ENCODE results near the gene KRT86.
"Not testable (repeated sequence)": the region's sequence is repeated elsewhere in the genome, so short reads cannot be mapped to it uniquely, and the experiment has no call there.

The KRT86 gene

DNA sequence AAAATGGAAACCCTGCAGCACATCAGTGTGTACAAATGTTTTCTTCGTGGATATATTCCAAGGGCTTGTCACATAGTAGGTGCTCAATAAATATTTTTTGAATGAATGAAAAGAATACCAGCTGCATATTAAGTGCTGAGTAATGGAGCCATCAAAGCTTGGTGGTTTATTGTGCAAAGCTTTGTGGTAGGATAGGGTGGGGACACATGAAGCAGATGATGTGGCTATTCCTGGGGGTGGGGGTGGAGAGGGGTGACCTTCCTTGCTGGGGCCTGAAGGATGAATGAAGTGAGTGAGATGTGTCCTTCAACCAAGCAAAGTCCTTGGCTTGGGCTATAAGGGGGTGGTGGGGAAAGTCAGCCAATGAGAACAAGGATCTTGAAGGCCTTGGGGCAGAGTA is 21.2 kb downstream of the KRT86 start:
- no peak for DNase-seq

DNA sequence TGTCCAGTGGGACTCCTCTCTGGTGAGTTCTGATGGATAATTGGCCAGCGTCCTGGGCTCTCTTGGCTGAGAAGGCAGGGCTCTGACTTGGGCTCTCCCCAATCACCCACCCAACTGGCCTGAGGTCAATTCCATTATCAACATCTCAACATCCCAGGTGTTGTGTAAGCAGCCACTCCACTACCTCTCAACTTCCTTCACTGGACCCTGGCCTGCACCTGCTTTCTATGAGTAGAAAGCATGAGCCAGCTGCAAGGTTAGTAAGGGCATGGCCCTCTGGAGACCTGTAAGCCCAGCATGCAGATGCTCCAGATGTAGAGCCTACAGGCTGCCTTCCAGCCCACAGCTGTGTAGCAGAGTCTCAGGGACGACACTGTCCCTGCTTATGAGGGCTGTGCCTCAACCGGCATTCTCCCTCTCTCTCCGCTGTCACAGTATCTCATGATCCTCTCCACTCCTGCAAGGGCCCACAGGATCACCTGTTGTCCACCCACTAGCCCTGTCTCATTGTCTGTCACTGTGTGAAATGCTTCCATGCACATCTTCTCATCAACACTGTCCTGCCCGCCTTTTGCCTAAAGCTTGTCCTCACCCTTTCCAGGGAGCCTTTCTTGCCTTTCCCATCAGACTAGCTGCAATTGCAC is 22.2 kb downstream of the KRT86 start:
- DNase-seq = no peak

DNA sequence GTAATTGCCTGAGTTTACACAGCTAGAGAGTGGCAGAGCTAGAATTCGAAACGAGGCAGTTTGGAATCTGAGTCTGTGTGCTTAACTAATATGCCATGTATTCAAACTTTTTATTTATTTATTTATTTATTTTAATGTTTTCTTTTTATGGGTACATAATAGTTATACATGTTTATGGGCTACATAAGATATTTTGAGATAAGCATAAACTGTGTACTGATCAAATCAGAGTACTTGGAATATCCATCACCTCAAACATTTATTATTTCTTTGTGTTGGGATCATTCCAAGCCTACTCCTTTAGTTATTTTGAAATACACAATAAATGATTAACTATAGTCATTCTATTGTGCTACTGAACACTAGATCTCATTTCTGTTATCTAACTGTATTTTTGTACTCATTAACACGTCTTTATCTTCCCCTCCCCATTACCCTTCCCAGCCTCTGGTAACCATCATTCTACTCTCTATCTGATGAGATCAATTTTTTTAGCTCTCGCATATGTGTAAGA is 24.3 kb downstream of the KRT86 start:
- no peak for DNase-seq

DNA sequence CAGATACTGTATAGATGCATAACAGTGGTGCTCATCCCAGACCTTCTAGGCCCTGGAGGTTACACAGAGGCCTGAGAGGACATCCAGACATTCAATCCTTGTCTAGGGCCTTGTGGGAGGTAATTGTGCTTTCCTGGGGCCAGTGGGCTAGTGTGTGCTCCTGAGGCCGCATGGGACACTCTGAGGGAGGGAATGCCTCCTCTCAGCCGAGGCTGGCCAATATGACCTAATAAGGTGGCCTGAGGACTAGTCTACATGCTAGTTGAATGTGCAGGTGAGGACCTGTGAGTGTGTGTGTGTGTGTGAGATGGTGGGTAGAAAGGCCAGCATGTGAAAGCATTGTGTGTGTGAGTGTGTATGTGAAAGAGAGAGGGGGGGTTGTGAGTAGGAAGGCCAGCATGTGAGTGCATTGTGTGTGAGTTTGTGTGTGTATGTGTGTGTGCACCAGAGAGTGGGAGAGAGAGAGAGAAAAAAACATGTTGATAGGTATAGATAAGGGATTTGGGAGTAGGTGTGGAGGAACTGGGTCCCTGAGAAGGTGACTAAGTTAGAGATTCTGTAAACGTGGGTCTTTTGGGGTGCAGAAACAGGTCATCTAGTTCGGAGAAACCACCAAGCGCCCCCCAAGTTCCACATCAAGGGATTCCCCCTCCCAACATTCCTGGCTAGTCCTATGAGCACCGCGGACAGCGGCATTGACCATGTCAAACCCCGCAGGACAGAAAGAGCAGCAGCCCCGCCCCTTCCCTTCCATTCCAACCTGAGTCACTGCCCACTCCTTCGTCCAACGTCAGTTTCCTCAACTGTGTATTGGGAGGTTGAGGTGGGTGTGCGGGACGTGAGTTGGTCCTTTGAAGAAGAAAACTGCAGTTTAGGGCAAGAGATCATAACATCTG is 26.6 kb downstream of the KRT86 start:
- DNase-seq = no peak

DNA sequence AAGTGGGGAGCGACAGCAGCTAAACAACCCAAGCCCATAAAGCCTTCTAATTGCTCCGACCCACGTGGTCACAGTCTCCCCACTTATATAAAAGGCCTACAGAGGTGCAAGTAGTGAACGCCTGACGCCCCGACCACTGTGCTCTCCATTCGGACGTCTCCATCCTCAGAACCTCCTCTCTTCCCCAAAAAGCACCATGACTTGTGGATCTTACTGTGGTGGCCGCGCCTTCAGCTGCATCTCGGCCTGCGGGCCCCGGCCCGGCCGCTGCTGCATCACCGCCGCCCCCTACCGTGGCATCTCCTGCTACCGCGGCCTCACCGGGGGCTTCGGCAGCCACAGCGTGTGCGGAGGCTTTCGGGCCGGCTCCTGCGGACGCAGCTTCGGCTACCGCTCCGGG is 27.3 kb downstream of the KRT86 start:
- DNase-seq = not testable (repeated sequence)

DNA sequence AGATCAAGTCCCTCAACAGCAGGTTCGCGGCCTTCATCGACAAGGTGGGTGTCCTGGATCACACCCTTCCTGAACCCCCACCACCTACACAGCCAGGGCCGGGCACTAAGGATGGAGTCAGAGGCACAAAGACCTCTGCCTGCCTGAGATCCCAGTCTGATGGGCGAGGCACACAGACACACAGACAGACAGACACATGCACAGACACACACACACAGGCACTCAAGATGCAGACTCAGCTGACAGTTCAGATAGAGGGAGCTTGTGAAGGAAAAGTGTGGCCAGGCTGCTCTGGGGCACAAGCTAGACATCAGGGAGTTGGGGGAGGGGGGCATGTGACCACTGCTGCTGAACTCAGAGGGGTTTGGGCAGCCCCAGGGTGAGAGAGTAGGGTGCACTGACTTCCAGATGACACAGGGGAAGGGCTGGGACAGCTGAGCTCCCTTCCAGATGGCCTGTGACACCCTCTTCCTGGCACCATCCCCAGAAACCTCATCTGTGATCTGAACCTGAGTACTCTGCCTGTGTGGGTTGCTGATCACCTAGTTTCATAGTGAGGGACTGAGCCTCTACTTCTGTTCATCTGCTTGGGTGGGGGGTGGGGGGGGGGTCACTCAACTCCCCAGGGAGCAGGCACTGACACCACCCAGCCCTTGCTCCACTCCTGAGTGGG is 27.9 kb downstream of the KRT86 start:
- DNase-seq = not testable (repeated sequence)

DNA sequence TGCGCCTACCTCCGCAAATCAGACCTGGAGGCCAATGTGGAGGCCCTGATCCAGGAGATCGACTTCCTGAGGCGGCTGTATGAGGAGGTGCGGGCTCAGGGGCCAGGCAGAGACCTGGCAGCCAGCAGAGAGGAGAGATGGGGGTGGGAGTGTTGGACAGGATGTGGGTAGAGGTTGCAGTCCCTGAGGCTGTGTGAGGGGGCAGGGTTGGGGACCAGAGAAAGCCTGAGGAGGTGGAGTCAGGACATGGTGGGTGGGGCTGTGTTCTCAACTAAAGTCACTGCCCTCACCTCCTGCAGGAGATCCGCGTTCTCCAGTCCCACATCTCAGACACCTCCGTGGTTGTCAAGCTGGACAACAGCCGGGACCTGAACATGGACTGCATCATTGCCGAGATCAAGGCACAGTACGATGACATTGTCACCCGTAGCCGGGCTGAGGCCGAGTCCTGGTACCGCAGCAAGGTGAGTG is 30.5 kb downstream of the KRT86 start:
- not testable (repeated sequence) for DNase-seq

DNA sequence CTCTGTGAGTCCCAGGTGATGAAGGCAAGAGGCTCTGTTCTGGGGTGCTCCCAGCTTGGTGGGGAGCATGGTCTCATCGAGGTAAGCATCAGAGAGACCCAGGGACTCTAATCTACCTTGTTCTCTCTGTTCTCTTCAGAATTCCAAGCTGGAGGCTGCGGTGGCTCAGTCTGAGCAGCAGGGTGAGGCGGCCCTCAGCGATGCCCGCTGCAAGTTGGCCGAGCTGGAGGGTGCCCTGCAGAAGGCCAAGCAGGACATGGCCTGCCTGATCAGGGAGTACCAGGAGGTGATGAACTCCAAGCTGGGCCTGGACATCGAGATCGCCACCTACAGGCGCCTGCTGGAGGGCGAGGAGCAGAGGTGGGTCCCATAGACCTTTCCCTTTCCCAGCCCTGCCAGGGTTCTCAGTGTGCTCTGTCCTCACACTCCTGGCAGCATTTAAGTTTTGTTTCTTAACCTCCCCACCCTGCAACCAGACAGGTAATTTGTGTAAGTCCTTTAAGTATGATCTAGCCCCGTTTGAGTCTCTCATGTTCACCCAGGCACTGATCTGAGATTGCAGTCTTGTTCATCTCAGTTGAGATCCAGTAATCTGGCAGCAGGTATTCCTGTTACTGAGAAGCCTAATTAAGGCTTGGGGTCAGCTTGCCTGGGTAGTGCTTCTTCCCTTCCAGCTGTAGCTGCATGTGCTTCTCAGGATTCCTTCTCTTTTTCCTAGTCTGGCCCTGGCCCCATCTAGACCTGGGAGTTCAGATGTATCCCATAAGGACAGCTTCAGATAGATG is 31.7 kb downstream of the KRT86 start:
- no peak for DNase-seq

DNA sequence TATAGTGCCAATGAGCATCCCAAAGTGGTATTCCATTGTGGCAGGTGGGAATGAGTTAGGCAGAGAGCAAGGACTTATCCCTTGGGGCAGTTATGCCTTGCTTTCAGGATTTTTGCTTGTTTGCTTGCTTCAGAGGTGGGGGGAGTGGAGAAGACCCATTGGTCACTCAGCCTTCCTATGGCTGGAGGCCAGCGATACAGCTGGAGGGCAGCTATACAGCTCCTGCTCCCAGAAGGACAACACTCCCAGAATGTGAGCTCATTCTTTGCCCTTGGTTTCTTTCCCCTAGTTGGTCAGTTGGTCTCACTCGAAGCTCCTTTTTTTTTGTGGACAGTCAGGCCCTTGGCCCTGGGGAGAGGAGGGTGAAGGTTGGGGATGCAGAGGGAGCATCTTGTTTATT is 32.3 kb downstream of the KRT86 start:
- DNase-seq = no peak

DNA sequence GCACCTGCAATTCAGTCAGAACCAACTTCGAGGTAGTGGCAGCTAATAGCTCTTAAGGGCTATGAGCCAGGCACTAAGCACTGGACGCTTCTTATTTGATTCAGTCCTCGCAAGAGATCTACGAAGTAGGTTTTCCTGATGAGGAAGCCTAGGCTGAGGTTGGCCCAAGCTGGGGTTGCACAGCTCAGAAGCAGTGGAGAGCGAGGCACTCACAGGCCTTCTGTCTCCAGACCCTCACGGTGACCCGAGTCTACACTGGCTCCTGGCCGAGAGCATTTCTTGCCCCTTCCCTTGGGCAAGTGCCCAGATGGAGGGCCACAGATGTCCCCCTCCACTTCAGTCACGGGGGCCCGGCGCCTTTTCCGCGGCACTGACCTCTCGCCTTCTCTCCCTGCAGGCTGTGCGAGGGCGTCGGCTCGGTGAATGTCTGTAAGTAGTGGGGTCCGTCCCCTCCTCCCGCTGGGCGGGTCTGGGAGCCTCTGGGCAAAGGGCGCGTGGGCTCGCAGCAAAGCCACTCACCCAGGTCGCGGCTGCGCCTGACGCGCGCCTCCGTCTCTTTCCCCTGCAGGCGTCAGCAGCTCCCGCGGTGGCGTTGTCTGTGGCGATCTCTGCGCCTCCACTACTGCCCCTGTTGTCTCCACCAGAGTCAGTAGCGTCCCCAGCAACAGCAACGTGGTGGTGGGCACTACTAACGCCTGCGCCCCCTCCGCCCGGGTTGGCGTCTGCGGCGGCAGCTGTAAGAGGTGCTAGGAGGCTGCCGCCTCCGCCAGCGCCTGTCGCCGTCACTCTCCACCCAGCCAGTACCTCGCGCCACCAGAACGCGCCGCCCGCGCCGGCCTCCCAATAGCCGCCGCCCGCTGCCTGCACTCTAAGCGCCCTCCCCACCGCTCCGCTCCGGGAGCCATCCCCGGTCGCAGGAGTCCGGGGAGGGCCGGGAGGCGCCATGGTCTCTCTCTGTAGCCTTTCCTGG is 33.7 kb downstream of the KRT86 start:
- DNase-seq = peak; percentile 74

DNA sequence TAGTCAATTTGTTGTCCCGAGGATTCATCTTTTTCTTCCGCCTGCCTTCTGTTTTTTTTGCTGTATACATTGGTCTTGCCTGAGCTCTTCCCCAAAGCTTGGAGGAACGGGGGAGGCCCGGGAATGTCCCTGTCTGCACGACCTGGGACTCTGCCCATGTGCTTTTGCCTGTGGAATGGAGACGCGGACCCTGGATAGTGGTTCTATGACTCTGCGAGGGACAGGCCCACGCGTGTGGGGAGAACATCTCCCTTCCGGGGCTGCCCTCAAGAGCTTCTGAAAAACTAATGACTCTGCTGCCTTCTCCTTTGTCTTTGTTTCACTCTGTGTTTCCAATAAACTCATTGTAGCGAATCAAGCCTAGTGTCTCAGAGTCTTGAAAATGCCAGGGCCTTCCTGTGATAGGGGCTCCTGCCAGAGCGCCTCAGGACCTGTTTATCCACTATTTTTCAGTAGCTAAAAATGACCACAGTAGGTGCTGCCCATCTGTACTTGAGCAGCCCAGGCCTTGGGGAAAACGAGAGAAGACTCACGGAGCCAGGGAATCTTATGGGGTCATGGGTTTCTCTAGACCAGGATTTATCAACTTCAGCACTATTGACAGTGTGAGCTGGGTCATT is 34.5 kb downstream of the KRT86 start:
- no peak for DNase-seq

DNA sequence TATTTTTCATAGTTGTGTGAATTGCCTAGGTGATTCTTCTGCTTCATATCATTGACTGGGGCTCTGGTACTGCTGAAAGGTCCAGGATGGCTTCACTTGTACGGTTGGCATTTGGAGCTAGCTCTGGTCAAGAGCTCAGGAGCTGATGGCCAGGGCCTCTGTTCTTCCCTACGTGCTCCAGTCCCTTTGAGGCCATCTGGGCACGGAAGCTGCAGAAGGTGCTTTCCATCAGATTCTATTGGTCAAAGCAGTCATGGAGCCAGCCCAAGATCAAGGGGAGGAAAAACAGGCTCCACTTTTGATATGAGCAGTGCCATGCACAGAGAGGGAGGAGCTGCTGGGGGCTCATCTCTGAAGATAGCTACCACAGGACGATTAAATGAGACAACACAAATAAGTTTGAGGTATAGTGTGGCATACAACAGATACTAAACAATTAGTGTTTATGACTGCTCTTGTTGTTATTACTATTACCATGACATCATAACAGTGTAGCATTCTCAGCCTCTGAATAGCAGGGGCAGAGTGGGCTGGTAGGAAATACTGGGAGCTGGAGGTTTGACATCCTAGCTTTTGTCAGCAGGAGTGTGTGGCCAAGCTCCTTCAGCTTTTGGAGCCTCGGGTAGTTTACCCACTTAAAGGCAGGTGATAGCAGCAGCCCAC is 36.3 kb downstream of the KRT86 start:
- DNase-seq = no peak

DNA sequence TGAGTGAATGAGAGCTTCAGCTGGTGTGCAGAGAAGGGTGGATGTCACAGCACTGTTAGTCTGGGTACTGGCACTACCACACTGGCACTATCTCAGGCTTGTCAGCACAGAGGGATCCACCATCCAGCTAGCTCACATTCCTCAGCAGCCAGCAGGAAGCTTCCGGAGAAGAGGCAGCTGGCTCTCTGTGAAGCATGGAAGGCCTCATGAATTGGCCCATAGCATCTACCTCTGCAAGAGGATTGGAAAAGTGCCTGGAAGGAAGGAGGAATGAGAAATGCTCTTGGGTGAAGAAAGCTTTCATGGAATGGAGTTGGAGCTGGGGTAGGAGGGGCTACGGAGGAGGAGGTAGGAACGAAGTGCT is 36.8 kb downstream of the KRT86 start:
- no peak for DNase-seq

DNA sequence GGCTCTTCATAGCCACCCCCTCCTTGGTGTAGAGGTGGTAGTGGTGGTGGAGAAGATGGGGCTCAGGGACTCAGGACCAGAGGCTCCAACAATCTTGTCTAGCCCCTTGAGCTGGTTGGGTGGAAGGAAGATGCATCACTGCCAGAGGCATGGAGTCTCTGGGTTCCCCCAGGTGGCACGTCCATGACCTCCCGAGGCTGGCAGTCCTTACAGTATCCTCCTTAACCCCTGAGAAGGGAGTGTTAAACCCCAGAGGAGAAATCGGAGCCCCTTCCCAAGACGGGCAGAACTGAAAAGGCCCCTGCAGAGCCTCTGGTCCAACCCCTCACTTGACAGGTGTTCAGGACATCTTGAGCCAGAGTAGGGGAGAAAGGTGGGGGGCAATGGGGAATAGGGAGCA is 37.6 kb downstream of the KRT86 start:
- no peak for DNase-seq

DNA sequence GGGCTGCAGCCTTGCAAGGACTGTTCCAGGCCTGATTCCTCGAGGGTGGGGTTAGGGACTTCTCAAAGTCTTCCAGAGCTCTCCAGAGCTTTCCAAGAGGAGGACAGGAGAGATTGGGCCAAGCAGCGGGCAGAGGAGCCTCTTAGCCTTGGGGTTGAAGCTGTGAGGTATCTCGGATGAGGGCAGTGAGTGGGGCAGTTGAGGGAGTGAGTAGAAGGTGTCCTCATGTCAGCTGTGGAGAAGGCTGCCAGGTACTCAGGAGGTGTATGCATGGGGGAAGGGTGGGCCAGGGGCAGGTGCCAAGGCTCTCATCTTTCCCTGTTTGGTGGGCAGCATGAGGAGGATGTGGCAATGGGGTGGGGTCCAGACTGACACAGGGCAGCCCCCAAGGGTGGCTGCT is 39.0 kb downstream of the KRT86 start:
- no peak for DNase-seq

DNA sequence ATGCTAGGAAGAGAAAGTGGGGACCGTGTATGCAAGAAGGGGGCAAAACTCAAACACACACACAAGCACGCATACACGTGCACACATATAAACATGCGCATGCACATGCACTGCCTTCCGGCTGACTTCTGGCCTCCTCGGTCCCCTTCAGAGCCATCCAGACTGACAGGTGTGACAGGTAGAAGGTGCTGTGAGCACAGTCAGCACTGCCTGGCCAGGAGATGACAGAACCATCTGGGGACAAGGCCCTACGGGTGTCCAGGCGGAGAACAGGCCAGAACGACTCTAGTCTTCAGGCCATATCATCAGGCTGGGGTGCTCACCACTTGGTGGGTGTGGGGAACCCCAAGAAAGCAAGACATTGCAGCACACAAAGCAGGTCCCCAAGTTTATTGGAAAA is 39.5 kb downstream of the KRT86 start:
- DNase-seq = no peak

DNA sequence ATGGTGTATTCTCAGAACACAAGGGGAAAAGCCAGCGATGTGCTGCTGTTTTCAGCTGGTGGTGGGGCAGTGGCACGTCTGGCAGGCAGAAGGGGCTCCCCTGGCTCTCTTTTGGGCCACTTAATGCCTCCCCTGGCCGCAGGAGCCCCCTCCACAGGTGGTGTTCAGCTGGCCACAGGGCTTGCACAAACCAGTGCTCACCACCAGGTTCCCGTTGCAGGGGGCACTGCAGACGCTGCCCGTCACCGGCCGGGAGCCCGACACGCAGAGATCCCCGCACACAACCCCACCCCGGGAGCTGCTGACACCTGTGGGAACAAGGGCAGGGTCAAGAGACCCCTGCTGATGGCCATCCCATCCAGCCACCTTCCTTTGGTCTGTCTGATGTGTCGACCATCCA is 40.1 kb downstream of the KRT86 start:
- no peak for DNase-seq

DNA sequence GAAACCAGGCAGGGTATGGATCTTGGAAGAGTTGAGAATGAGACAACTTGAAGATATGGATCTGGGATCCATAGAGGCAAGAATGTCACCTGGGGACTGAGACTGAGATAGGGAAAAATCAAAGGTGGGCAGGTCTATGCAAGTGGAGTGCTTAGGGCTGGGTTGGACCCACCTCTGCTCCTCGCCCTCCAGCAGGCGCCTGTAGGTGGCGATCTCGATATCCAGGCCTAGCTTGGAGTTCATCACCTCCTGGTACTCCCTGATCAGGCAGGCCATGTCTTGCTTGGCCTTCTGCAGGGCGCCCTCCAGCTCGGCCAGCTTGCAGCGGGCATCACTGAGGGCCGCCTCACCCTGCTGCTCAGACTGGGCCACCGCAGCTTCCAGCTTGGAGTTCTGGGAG is 41.3 kb downstream of the KRT86 start:
- peak; percentile 61 for DNase-seq

DNA sequence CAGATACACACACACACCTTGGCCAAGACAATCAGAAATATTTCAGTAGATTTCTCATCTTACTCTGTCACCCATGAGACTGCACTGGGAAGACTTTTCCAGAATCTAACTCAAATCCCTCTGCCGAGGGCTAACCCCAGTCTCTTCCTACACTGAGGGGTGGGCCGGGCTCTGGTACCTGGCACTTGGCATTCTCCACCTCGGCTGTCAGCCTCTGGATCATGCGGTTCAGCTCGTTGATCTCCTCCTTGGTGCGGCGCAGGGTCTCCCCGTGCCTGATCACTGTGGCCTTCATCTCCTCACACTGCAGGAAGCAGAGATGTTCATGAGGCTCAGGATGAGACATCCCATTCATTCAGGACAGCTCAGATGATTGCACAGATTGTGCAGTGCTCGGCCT is 41.8 kb downstream of the KRT86 start:
- DNase-seq = no peak

DNA sequence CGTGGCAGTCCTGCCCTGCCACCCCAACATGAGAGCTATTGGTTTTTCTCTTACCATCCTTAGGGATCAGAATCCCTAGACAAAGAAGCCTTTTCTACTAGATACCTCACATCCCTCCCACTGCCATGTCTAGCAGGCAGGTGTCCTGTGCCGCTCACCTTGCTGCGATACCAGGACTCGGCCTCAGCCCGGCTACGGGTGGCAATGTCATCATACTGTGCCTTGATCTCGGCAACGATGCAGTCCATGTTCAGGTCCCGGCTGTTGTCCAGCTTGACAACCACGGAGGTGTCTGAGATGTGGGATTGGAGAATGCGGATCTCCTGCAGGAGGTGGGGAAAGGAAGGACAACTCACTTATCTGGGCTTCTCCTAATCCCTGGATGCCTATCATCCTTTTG is 42.3 kb downstream of the KRT86 start:
- DNase-seq = no peak

Data from NCI-H82 (cell line).